Activated naive CD4-positive, alpha-beta T cell treated with anti-CD3 and anti-CD28 coated beads for 36 hours (primary cell): ENCODE measurements around the gene PPM1E. TPM values are rescaled to one million over a fixed set of nuclear protein-coding genes. Genes with fewer than 3 reads are reported as not detected.
"Not testable (repeated sequence)": the region's sequence is repeated elsewhere in the genome, so short reads cannot be mapped to it uniquely, and the experiment has no call there.

ENCODE experiments used
- CTCF ChIA-PET: fragments of 350-600 bp; sonication (Branson Sonifier 250); formaldehyde crosslinking; loops from one replicate; lab custom pipeline; 2021; ENCODE audit warnings: antibody characterized with exemption; lab: Charles Lee
- DNase-seq: peaks from one replicate; pipeline ENCODE4 v3.0.0-alpha.2; 2020
- H3K27ac Mint-ChIP-seq: one replicate; pipeline ENCODE4 v1.8.0; 2021; ENCODE audit warnings: mild to moderate bottlenecking, mixed read lengths
- H3K27me3 Mint-ChIP-seq: one replicate; pipeline ENCODE4 v1.8.0; 2021; ENCODE audit warnings: low read depth, mixed read lengths
- H3K36me3 Mint-ChIP-seq: one replicate; pipeline ENCODE4 v1.8.0; 2021; ENCODE audit warnings: low read depth, mixed read lengths
- H3K4me1 Mint-ChIP-seq: one replicate; pipeline ENCODE4 v1.8.0; 2021; ENCODE audit warnings: low read depth, mixed read lengths
- H3K4me3 Mint-ChIP-seq: one replicate; pipeline ENCODE4 v1.8.0; 2021; ENCODE audit warnings: mild to moderate bottlenecking, moderate library complexity, mixed read lengths
- H3K9me3 Mint-ChIP-seq: one replicate; pipeline ENCODE4 v1.8.0; 2021; ENCODE audit warnings: mixed read lengths
- intact Hi-C: fragments of 100-400 bp; cut with micrococcal nuclease; formaldehyde crosslinking; loops from one replicate; pipeline ENCODE4 v1.15.1; 2023
- total RNA-seq, 2 experiments: library from RNA; stranded (reverse); gene quantifications; one replicate each; pipeline ENCODE4 v1.2.3, GENCODE V29; 2021

The PPM1E gene
- total RNA-seq, 2 experiments from 2014 or later, result 0.05 TPM; not detected in 1

DNA sequence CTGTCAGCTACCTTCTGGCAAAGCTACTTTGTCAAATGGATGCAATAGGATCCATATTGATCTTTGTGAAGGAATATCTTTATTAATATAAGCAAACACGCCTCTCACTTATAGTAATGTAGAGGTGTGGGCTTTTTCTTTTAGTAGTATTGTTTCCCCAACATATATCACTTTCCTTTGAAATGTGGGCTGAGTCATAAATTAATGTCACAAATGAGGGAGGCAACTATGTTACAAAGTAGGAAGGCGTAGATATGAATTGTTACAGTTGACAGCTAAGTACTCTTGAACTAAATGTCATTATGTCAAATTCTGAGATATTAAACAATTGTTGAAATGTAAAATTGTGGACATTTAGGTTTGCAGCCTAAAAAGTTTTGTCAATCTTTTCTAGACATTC, 2.6 kb upstream of the PPM1E start:
- no peak overlapping the region for H3K27ac Mint-ChIP-seq
- peaks cover 1% of the 10 kb centered on the region for H3K36me3 Mint-ChIP-seq
- H3K9me3 Mint-ChIP-seq, result no peaks in the 10 kb centered on the region
- H3K4me1 Mint-ChIP-seq, result peaks cover 6% of the 10 kb centered on the region
- CTCF ChIA-PET, result interaction anchor here (1.0 kb wide), 1 partner anchor 252 kb away, joined by 3 read pairs; no protein-coding TSS in a partner anchor
- no peak for DNase-seq
- peaks cover 22% of the 10 kb centered on the region for H3K27me3 Mint-ChIP-seq
- intact Hi-C loops, result no loop called here
- H3K4me3 Mint-ChIP-seq, result no peak overlapping the region

DNA sequence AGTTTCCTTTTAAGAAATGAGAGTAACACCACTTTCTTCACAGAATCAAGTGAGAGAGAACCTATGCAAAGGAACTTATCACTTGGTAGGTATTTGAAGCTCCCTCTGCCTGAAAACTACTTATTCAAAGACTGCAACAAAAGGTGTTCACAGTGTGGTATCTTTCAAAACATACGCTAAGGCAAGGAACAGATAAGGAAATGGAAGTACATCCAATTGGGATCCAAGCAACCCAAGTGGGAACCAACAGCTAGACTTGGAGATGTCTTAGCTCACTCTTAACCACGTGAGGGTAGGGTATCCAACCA, 431 bp upstream of the PPM1E start:
- CTCF ChIA-PET, result interaction anchor here (1.7 kb wide), 1 partner anchor 251 kb away, joined by 3 read pairs; no protein-coding TSS in a partner anchor
- H3K9me3 Mint-ChIP-seq, result no peaks in the 10 kb centered on the region
- H3K27me3 Mint-ChIP-seq, result peaks cover 38% of the 10 kb centered on the region
- no peak for DNase-seq
- peak overlapping the region; percentile 20 for H3K4me3 Mint-ChIP-seq
- intact Hi-C loops, result no loop called here
- H3K36me3 Mint-ChIP-seq, result peaks cover 1% of the 10 kb centered on the region
- H3K4me1 Mint-ChIP-seq, result peaks cover 6% of the 10 kb centered on the region
- no peak overlapping the region for H3K27ac Mint-ChIP-seq

DNA sequence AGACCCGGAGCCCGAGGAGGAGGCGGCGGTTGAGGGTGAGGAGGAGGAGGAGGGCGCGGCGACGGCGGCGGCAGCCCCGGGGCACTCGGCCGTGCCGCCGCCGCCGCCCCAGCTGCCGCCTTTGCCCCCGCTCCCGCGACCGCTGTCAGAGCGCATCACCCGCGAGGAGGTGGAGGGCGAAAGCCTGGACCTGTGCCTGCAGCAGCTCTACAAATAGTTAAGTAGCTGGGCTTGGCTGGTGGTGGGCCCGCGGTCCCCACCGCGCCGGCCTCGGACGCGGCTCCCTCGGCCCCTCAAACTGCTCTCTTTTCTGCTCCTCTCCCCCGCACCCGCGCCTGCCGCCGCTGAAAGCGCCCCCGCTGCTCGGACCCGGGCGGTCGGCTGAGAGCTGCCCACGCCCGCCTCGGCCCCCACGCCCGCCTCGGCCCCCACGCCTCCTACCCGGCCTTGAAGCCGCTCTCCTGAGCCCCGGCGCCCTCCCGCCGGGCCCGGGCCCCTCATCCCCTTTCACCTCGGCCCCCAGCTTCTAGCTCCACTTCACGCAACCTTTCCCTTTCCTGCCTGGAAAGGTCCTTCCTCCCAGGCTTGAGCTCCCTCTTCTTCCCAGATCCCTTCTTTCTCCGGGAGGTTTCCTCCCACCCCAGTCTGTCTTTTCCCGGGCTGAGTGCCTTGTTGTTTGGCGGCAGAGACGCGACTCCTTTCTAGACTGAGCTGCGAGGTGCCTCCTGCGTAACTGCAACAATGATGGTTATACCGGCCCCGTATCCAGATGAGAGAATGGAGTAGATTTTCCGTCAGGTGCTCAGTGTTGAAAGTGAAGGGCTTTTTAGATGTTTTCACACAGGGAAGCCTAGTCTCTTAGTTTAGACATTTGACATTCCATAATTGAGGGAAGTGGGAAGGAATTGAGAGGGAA, 850 bp downstream of the PPM1E start:
- intact Hi-C loops, result no loop called here
- no peak overlapping the region for H3K27ac Mint-ChIP-seq
- CTCF ChIA-PET, result interaction anchor here (1.0 to 1.7 kb wide), 3 partner anchors 64 to 250 kb away, joined by 3 read pairs; partner anchors contain the start of gene RAD51C
- H3K27me3 Mint-ChIP-seq, result peaks cover 46% of the 10 kb centered on the region
- DNase-seq, result peak; percentile 20
- no peaks in the 10 kb centered on the region for H3K9me3 Mint-ChIP-seq
- H3K4me1 Mint-ChIP-seq, result peaks cover 6% of the 10 kb centered on the region
- peaks cover 1% of the 10 kb centered on the region for H3K36me3 Mint-ChIP-seq
- peak overlapping the region; percentile 80 for H3K4me3 Mint-ChIP-seq

DNA sequence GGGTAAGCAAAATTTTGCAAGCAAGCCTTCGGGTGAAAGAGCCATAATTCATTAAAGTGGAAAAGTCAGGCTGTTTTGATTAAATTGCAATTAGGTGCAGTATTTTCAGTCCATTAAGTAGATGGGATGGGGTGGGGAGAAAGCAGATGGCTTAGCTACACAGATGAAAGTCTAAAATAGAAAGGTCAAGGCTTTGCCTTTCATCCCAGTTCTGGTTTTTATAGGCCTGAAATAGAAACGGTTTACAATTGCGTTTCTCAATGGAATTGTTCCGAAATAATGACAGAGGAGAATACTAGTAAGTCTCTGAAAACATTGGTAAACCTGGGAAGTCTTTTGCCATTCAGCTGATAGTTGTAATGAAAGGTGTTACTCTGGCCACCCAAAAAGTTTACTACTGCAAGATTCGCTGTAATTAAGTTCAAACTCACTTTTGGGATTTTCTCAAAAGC, 1.5 kb downstream of the PPM1E start:
- peaks cover 6% of the 10 kb centered on the region for H3K4me1 Mint-ChIP-seq
- H3K9me3 Mint-ChIP-seq, result no peaks in the 10 kb centered on the region
- H3K4me3 Mint-ChIP-seq, result peak overlapping the region; percentile 80
- no peak for DNase-seq
- peaks cover 52% of the 10 kb centered on the region for H3K27me3 Mint-ChIP-seq
- CTCF ChIA-PET, result interaction anchor here (1.0 kb wide), 1 partner anchor 74 kb away, joined by 3 read pairs; no protein-coding TSS in a partner anchor
- peaks cover 1% of the 10 kb centered on the region for H3K36me3 Mint-ChIP-seq
- intact Hi-C loops, result no loop called here
- H3K27ac Mint-ChIP-seq, result no peak overlapping the region

DNA sequence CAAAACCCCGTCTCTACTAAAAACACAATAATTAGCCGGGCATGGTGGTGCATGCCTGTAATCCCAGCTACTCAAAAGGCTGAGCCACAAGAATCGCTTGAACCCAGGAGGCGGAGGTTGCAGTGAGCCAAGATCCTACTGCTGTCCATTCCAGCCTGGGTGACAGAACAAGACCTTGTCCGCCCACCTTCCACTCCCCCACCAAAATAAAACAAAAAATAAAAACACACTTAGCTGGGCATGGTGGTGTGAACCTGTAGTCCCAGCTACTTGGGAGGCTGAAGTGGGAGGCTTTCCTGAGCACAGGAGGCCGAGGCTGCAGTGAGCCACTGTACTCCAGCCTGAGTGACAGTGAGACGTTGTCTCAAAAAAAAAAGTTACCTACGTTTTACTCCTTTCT, 3.2 kb downstream of the PPM1E start:
- H3K4me1 Mint-ChIP-seq, result peaks cover 6% of the 10 kb centered on the region
- no peak overlapping the region for H3K27ac Mint-ChIP-seq
- H3K36me3 Mint-ChIP-seq, result peaks cover 1% of the 10 kb centered on the region
- no peak for DNase-seq
- no peak overlapping the region for H3K4me3 Mint-ChIP-seq
- peaks cover 55% of the 10 kb centered on the region for H3K27me3 Mint-ChIP-seq
- CTCF ChIA-PET, result no interaction called here
- H3K9me3 Mint-ChIP-seq, result no peaks in the 10 kb centered on the region
- intact Hi-C loops, result no loop called here

DNA sequence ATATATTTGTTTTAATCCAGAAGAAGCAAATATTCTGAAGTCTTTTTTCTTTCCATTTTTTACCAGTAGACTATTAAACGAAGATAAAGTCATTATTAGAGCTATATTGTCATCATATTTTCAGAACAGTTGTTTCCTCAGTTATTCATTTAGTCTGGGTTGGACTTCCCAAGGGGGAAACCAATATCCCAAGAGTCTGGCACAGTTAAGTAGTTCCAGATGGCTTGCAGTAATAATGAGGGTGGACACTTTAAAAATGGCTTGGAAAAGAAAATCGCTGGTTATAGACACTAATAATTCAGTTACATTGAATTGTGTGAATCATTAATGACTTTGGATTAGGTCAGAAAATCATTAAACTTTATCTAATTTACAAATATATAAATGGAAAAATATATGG, 3.9 kb downstream of the PPM1E start:
- Mint-ChIP-seq H3K36me3 (peaks cover 1% of the 10 kb centered on the region), H3K9me3 (no peaks in the 10 kb centered on the region), H3K27ac (no peak overlapping the region), H3K27me3 (peaks cover 55% of the 10 kb centered on the region), H3K4me3 (no peak overlapping the region), H3K4me1 (peaks cover 6% of the 10 kb centered on the region)
- CTCF ChIA-PET, result interaction anchor here (0.8 kb wide), 1 partner anchor 202 kb away, joined by 4 read pairs; no protein-coding TSS in a partner anchor
- DNase-seq, result no peak
- intact Hi-C loops, result no loop called here

DNA sequence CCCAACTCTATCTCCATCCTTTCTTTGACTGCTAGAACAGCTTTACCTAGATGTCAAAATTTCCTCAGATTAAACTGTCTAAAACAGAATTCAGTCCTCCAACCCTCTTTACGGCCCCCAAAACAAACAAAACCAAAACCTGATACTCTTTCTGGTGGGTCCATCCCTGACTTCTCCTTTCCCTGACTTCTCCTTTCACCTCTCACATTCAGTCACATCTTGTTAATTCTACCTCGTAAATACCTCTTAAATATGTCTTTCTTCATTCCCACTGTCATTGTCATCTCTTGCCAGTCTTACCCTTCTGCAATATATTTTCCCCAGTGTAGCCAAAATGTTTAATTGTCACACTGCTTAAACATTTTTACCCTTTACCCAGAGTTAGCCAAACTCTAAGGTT, 4.6 kb downstream of the PPM1E start:
- CTCF ChIA-PET, result interaction anchor here (0.8 kb wide), 1 partner anchor 202 kb away, joined by 4 read pairs; no protein-coding TSS in a partner anchor
- no peak overlapping the region for H3K4me3 Mint-ChIP-seq
- intact Hi-C loops, result no loop called here
- peaks cover 50% of the 10 kb centered on the region for H3K27me3 Mint-ChIP-seq
- peaks cover 1% of the 10 kb centered on the region for H3K36me3 Mint-ChIP-seq
- H3K9me3 Mint-ChIP-seq, result no peaks in the 10 kb centered on the region
- H3K4me1 Mint-ChIP-seq, result peaks cover 6% of the 10 kb centered on the region
- no peak overlapping the region for H3K27ac Mint-ChIP-seq
- no peak for DNase-seq

DNA sequence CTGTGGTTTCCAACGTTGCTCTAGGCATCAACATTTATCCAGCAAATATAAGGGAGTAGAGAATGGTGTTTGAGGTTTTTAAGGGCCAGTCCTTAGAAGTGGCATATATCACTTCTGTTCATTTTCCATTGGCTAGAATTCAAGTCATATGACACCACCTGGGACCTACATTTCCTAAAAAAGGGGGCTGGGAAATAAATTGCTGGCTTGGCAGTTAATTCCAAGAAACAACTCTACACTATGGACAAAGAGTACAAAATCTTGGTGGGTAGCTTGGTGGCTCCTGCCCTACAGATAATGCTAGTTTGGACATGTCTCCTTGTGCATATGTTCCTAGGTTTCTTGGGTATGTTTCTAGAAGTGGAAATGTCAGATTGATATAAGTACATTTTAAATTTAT, 7.6 kb downstream of the PPM1E start:
- CTCF ChIA-PET, result no interaction called here
- no peak for DNase-seq
- intact Hi-C loops, result no loop called here
- no peak overlapping the region for H3K27ac Mint-ChIP-seq
- H3K4me1 Mint-ChIP-seq, result no peaks in the 10 kb centered on the region
- H3K27me3 Mint-ChIP-seq, result peaks cover 31% of the 10 kb centered on the region
- no peaks in the 10 kb centered on the region for H3K9me3 Mint-ChIP-seq
- no peak overlapping the region for H3K4me3 Mint-ChIP-seq
- H3K36me3 Mint-ChIP-seq, result no peaks in the 10 kb centered on the region

DNA sequence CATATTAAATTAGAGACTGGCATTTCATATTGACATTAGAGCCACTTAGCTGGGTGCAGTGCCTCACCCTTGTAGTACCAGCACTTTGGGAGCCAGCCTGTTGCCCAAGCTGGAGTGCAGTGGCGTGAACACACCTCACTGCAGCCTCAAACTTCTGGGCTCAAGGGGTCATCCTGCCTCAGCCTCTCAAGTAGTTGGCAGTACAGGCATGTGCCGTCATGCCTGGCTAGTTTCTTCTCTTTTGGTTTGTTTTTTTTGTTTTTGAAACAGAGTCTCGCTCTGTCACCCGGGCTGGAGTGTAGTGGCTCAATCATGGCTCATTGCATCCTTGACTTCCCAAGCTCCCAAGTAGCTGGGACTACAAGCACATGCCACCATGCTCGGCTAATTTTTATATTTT, 8.7 kb downstream of the PPM1E start:
- Mint-ChIP-seq H3K27ac (no peak overlapping the region), H3K4me3 (no peak overlapping the region), H3K9me3 (no peaks in the 10 kb centered on the region), H3K36me3 (no peaks in the 10 kb centered on the region), H3K4me1 (no peaks in the 10 kb centered on the region), H3K27me3 (peaks cover 23% of the 10 kb centered on the region)
- CTCF ChIA-PET, result interaction anchor here (0.6 kb wide), 1 partner anchor 702 kb away, joined by 4 read pairs; no protein-coding TSS in a partner anchor
- intact Hi-C loops, result no loop called here
- DNase-seq, result no peak

DNA sequence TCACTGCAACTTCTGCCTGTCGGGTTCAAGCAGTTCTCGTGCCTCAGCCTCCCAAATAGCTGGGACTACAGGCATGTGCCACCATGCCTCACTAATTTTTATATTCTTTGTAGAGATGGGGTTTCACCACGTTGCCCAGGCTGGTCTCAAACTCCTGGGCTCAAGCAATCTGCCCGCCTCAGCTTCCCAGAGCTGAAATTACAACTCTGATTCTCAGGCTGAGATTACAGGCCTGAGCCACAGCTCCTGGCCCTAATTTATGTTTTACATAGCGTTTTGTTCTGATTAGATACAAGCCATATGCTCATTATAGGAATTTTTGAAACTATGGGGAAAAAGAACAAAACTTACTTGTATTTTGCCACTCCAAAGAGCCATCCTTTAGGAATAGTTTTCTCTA, 22.8 kb downstream of the PPM1E start:
- DNase-seq, H3K9me3 Mint-ChIP-seq, H3K4me1 Mint-ChIP-seq, H3K4me3 Mint-ChIP-seq, CTCF ChIA-PET, intact Hi-C loops, H3K27me3 Mint-ChIP-seq, H3K27ac Mint-ChIP-seq, H3K36me3 Mint-ChIP-seq: not testable (repeated sequence)

DNA sequence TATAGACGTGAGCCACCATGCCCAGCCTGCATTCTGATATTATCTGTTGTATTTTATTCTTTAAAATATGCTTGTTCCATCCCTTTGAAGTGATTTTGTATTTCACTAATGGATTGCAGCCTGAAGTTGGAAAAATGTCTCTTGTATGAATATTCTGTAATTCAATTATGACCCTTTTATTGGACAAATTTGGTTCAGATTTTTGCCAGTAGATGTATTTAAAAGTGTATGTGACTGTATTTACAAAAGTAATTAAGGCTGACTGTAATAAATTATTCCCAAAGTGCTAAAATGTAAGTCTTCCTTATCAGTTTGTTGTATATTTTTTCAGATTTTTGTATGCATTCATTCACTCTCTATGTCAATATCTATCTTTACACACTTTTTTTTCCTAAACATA, 23.8 kb downstream of the PPM1E start:
- H3K36me3 Mint-ChIP-seq, result no peaks in the 10 kb centered on the region
- no peak overlapping the region for H3K27ac Mint-ChIP-seq
- peaks cover 2% of the 10 kb centered on the region for H3K27me3 Mint-ChIP-seq
- H3K4me3 Mint-ChIP-seq, result no peak overlapping the region
- intact Hi-C loops, result no loop called here
- CTCF ChIA-PET, result no interaction called here
- DNase-seq, result no peak
- H3K9me3 Mint-ChIP-seq, result no peaks in the 10 kb centered on the region
- no peaks in the 10 kb centered on the region for H3K4me1 Mint-ChIP-seq

DNA sequence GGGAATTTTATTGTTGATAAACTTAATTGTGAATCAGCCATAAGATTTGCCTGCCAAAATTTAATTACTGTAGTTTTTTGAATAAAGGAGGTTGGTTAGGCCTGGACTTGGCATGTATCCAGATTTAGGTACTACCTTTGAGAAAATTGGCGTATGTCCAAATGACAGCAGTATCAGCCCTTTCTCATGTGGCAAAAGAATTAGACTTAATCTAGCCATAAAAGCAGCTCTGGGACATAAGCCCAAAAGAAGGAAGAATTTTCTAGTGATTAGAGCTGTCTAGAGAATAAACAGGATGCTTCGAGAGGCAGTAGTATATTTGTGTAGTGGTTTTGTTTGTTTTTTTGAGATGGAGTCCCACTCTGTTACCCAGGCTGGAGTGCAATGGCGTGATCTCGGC, 27.7 kb downstream of the PPM1E start:
- Mint-ChIP-seq H3K27ac (no peak overlapping the region), H3K4me1 (peaks cover 6% of the 10 kb centered on the region), H3K4me3 (no peak overlapping the region), H3K27me3 (no peaks in the 10 kb centered on the region), H3K36me3 (no peaks in the 10 kb centered on the region), H3K9me3 (no peaks in the 10 kb centered on the region)
- CTCF ChIA-PET, result no interaction called here
- DNase-seq, result no peak
- intact Hi-C loops, result no loop called here

DNA sequence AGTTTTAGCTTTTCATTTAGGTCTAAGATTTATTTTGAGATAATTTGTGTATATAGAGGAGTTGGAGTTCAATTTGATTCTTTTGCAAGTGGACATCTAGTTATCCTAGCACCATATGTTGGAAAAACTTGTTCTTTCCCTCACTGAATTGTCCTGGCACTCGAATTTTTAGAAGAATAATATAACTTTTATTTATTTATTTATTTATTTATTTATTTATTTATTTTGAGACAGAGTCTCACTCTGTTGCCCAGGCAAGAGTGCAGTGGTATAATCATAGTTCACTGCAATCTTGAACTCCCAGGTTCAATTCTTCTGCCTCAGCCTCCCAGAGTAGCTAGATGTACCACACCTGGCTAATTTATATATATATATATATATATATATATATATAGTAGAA, 29.4 kb downstream of the PPM1E start:
- no peaks in the 10 kb centered on the region for H3K36me3 Mint-ChIP-seq
- H3K4me1 Mint-ChIP-seq, result peaks cover 12% of the 10 kb centered on the region
- CTCF ChIA-PET, result no interaction called here
- intact Hi-C loops, result no loop called here
- no peaks in the 10 kb centered on the region for H3K9me3 Mint-ChIP-seq
- DNase-seq, result no peak
- no peaks in the 10 kb centered on the region for H3K27me3 Mint-ChIP-seq
- H3K27ac Mint-ChIP-seq, result no peak overlapping the region
- no peak overlapping the region for H3K4me3 Mint-ChIP-seq
